HL-60 (cell line): ENCODE data around the gene SMIM22.

Experiments
- CTCF ChIP-seq: IDR thresholded peaks from one replicate; pipeline ENCODE4 v1.5.1; 2011; ENCODE audit warnings: low read length, control low read depth, inconsistent platforms; ENCODE audit not compliant: insufficient read depth
- GABPA ChIP-seq: IDR thresholded peaks from 2 replicates; pipeline ENCODE4 v1.6.1; 2012; ENCODE audit warnings: low read depth
- POLR2AphosphoS5 ChIP-seq: IDR thresholded peaks from 2 replicates; pipeline ENCODE4 v1.6.1; 2012; ENCODE audit warnings: low read depth
- REST ChIP-seq: IDR thresholded peaks from 2 replicates; pipeline ENCODE4 v1.6.1; 2012; ENCODE audit warnings: low read depth; ENCODE audit not compliant: insufficient replicate concordance

- TF ChIP-seq CTCF = no peak
- TF ChIP-seq POLR2AphosphoS5 = no peak
- TF ChIP-seq REST = no peak
- no peak for TF ChIP-seq GABPA
Observed at GRCh38 chr16:4813251-4814003, 18.3 kb downstream of the SMIM22 start.
